MM.1S (cell line): ENCODE results near the gene GFI1B.
A peak's percentile ranks its signal among the peaks of the same experiment; 100 is the strongest.

ENCODE experiments used
- DNase-seq: peaks from one replicate; pipeline ENCODE4 v3.0.0-alpha.2; 2015
- H2AFZ ChIP-seq: fragments of 300-600 bp; sonication (generic); 2 replicates; pipeline ENCODE4 v1.6.0; 2016; ENCODE audit warnings: antibody characterized with exemption, low read length
- H3F3A ChIP-seq: fragments of 300-600 bp; sonication (generic); 2 replicates; pipeline ENCODE4 v1.6.1; 2016; ENCODE audit warnings: mild to moderate bottlenecking, antibody characterized with exemption, low read length, moderate library complexity, mixed read lengths; ENCODE audit not compliant: insufficient read depth
- H3K27ac ChIP-seq: fragments of 300-600 bp; sonication (generic); 2 replicates; pipeline ENCODE4 v1.5.1; 2016; ENCODE audit warnings: mild to moderate bottlenecking, low read length
- H3K27me3 ChIP-seq: fragments of 300-600 bp; sonication (generic); replicated peaks from 2 replicates; pipeline ENCODE4 v1.6.0; 2016; ENCODE audit warnings: low read length; ENCODE audit not compliant: insufficient read depth
- H3K36me3 ChIP-seq: fragments of 300-600 bp; sonication (generic); replicated peaks from 2 replicates; pipeline ENCODE4 v1.6.1; 2016; ENCODE audit warnings: mild to moderate bottlenecking, low read length, mixed read lengths; ENCODE audit not compliant: insufficient read depth
- H3K4me1 ChIP-seq: fragments of 300-600 bp; sonication (generic); 2 replicates; pipeline ENCODE4 v1.6.1; 2016; ENCODE audit warnings: low read length, mixed read lengths
- H3K4me2 ChIP-seq: fragments of 300-600 bp; sonication (generic); 2 replicates; pipeline ENCODE4 v1.6.0; 2016; ENCODE audit warnings: low read depth, low read length
- H3K4me3 ChIP-seq: fragments of 300-600 bp; sonication (generic); 2 replicates; pipeline ENCODE4 v1.5.1; 2016; ENCODE audit warnings: low read length, mixed read lengths
- H3K79me2 ChIP-seq: fragments of 300-600 bp; sonication (generic); 2 replicates; pipeline ENCODE4 v1.6.1; 2016; ENCODE audit warnings: mixed run types, low read length, mixed read lengths
- H3K9ac ChIP-seq: fragments of 300-600 bp; sonication (generic); 2 replicates; pipeline ENCODE4 v1.6.1; 2016; ENCODE audit warnings: low read length, mixed read lengths
- H3K9me2 ChIP-seq: fragments of 300-600 bp; sonication (generic); replicated peaks from 2 replicates; pipeline ENCODE4 v1.6.1; 2016; ENCODE audit warnings: mild to moderate bottlenecking, low read length, mixed read lengths; ENCODE audit not compliant: insufficient read depth
- H3K9me3 ChIP-seq: fragments of 300-600 bp; sonication (generic); replicated peaks from 2 replicates; pipeline ENCODE4 v1.6.1; 2016; ENCODE audit warnings: mild to moderate bottlenecking, low read length, mixed read lengths; ENCODE audit not compliant: insufficient read depth
- H4K20me1 ChIP-seq: fragments of 300-600 bp; sonication (generic); 2 replicates; pipeline ENCODE4 v1.6.1; 2016; ENCODE audit warnings: mild to moderate bottlenecking, low read length, moderate library complexity, mixed read lengths; ENCODE audit not compliant: insufficient read depth
- EZH2 ChIP-seq: fragments of 300-600 bp; sonication (generic); optimal IDR thresholded peaks from 2 replicates; pipeline ENCODE3; 2017; ENCODE audit warnings: low read depth, mild to moderate bottlenecking, antibody characterized with exemption, low read length, mixed read lengths
- EZH2phosphoT487 ChIP-seq: fragments of 300-600 bp; sonication (generic); IDR thresholded peaks from 2 replicates; pipeline ENCODE4 v1.6.1; 2018; ENCODE audit warnings: antibody characterized with exemption, low read length
- TF ChIP-seq, protein P1 (sequence below): fragments of 300-600 bp; sonication (generic); IDR thresholded peaks from 2 replicates; pipeline ENCODE4 v1.5.1; 2016; ENCODE audit warnings: antibody characterized with exemption, low read length, mixed read lengths

GFI1B gene

DNA sequence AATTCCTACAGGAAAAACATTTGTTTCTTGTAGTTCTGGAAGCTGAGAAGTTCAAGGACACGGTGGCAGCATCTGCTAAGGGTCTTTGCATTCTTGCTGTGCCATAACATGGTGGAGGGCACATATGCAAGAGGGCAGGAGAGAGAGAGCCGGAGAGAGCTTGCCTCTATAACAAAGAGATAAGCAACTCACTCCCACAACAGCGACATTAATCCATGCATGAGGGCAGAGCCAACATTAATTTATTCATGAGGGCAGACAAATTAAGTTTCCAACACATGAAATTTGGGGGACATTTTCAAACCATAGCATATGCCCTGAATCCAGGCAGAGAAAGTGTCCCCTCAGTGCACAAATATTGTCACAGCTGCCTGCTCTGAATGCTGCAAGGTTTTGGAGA lies 47.9 kb downstream of the GFI1B start:
- H3K27me3 ChIP-seq, result peaks cover 16% of the 10 kb centered on the region
- H2AFZ ChIP-seq, result no peak overlapping the region
- no peaks in the 10 kb centered on the region for H3F3A ChIP-seq
- H3K4me3 ChIP-seq, result no peak overlapping the region
- TF ChIP-seq EZH2, result no peak
- H3K4me1 ChIP-seq, result peaks cover 9% of the 10 kb centered on the region
- no peak for DNase-seq
- H3K79me2 ChIP-seq, result peaks cover 12% of the 10 kb centered on the region
- H3K4me2 ChIP-seq, result no peak overlapping the region
- no peaks in the 10 kb centered on the region for H4K20me1 ChIP-seq
- no peak overlapping the region for H3K27ac ChIP-seq
- H3K36me3 ChIP-seq, result no peaks in the 10 kb centered on the region
- no peak overlapping the region for H3K9ac ChIP-seq
- H3K9me3 ChIP-seq, result no peaks in the 10 kb centered on the region
- H3K9me2 ChIP-seq, result no peaks in the 10 kb centered on the region

DNA sequence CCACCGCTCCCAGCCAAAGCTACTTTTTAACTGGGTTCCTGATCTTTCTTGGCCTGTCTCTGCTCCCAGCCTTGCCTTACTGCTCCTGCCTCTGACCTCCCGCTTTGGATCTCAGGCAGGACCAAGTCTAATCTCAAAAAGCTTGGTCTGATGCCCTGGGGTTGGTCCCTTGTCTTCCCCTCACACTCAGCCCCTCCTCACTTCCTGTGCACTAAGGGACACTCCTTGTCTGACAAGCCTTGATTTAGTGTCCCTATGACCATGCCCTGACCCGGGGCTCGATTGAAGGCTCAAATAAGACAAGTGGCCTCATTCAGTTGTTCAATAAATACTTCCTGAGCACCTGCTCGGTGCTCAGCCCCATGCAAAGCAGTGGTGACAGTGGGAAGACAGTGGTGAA lies 48.6 kb downstream of the GFI1B start:
- H2AFZ ChIP-seq, result no peak overlapping the region
- H3K9me2 ChIP-seq, result no peaks in the 10 kb centered on the region
- no peaks in the 10 kb centered on the region for H3K9me3 ChIP-seq
- no peak for DNase-seq
- no peaks in the 10 kb centered on the region for H4K20me1 ChIP-seq
- TF ChIP-seq EZH2 (no peak), EZH2phosphoT487 (no peak)
- TF ChIP-seq, protein P1, sequence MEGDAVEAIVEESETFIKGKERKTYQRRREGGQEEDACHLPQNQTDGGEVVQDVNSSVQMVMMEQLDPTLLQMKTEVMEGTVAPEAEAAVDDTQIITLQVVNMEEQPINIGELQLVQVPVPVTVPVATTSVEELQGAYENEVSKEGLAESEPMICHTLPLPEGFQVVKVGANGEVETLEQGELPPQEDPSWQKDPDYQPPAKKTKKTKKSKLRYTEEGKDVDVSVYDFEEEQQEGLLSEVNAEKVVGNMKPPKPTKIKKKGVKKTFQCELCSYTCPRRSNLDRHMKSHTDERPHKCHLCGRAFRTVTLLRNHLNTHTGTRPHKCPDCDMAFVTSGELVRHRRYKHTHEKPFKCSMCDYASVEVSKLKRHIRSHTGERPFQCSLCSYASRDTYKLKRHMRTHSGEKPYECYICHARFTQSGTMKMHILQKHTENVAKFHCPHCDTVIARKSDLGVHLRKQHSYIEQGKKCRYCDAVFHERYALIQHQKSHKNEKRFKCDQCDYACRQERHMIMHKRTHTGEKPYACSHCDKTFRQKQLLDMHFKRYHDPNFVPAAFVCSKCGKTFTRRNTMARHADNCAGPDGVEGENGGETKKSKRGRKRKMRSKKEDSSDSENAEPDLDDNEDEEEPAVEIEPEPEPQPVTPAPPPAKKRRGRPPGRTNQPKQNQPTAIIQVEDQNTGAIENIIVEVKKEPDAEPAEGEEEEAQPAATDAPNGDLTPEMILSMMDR, result no peak
- H3K4me3 ChIP-seq, result no peak overlapping the region
- H3K27ac ChIP-seq, result no peak overlapping the region
- peaks cover 12% of the 10 kb centered on the region for H3K4me1 ChIP-seq
- H3K27me3 ChIP-seq, result peaks cover 9% of the 10 kb centered on the region; the same call in 1 of the 2 replicates
- no peaks in the 10 kb centered on the region for H3F3A ChIP-seq
- no peak overlapping the region for H3K9ac ChIP-seq
- H3K79me2 ChIP-seq, result peaks cover 19% of the 10 kb centered on the region
- H3K4me2 ChIP-seq, result no peak overlapping the region
- H3K36me3 ChIP-seq, result no peaks in the 10 kb centered on the region

DNA sequence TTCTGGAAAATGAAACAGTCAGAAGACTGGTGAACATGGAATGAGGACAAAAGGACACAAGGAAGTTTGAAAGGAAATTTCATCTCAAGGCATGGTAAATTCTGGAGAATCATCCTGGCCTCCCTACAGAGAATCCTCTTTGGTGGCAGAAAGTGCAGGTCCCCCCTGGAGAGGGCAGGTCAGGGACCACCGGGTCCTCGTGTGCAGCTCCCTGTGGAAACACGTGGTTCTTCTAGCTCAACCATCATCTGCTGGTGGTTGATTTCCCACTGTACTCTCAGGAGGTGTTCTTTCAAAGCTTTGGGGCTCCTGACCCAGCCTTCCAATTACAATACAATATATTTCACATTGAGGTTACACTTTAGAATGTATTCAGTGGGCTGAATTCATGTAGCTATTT lies 49.7 kb downstream of the GFI1B start:
- no peak overlapping the region for H3K27ac ChIP-seq
- H3K36me3 ChIP-seq, result no peaks in the 10 kb centered on the region
- H3K79me2 ChIP-seq, result peaks cover 30% of the 10 kb centered on the region
- no peak overlapping the region for H3K4me2 ChIP-seq
- no peak overlapping the region for H3K4me3 ChIP-seq
- no peaks in the 10 kb centered on the region for H3K9me3 ChIP-seq
- H3F3A ChIP-seq, result no peaks in the 10 kb centered on the region
- no peak overlapping the region for H2AFZ ChIP-seq
- no peaks in the 10 kb centered on the region for H4K20me1 ChIP-seq
- H3K27me3 ChIP-seq, result peaks cover 8% of the 10 kb centered on the region; the same call in 1 of the 2 replicates
- no peak overlapping the region for H3K9ac ChIP-seq
- no peak for DNase-seq
- TF ChIP-seq, protein P1, result no peak
- TF ChIP-seq EZH2phosphoT487 (no peak), EZH2 (no peak)
- peaks cover 8% of the 10 kb centered on the region for H3K4me1 ChIP-seq
- H3K9me2 ChIP-seq, result no peaks in the 10 kb centered on the region

DNA sequence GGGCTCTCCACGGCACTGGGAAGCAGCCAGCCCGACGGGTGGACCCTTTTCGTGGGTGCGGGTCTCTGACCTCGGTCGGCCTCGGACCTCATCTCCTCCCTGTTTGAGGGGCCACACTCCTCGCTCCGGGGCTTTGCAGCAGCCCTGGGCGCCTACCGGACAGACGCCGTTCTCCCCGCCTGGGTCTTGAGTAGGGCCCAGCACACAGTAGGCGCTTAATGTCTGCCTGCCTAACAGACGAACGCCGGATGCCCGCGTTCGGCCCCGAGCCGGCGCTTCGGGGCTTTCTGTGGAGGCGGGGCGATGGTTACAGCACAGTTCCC lies 51.5 kb downstream of the GFI1B start:
- H3K9ac ChIP-seq, result peak overlapping the region; percentile 91
- no peaks in the 10 kb centered on the region for H3F3A ChIP-seq
- H3K36me3 ChIP-seq, result no peaks in the 10 kb centered on the region
- no peak for DNase-seq
- peak overlapping the region; percentile 100 for H3K4me3 ChIP-seq
- H3K27ac ChIP-seq, result peak overlapping the region; percentile 26; the same call in 1 of the 2 replicates
- H3K4me2 ChIP-seq, result peak overlapping the region; percentile 71
- TF ChIP-seq, protein P1, result no peak
- TF ChIP-seq EZH2, result no peak
- TF ChIP-seq EZH2phosphoT487, result no peak
- H3K27me3 ChIP-seq, result peaks cover 8% of the 10 kb centered on the region; the same call in 1 of the 2 replicates
- peaks cover 47% of the 10 kb centered on the region for H3K79me2 ChIP-seq
- H4K20me1 ChIP-seq, result no peaks in the 10 kb centered on the region
- peak overlapping the region; percentile 98 for H2AFZ ChIP-seq
- peaks cover 7% of the 10 kb centered on the region for H3K4me1 ChIP-seq
- H3K9me2 ChIP-seq, result no peaks in the 10 kb centered on the region
- no peaks in the 10 kb centered on the region for H3K9me3 ChIP-seq
